ENCODE measurements around the gene STK10.

DNA sequence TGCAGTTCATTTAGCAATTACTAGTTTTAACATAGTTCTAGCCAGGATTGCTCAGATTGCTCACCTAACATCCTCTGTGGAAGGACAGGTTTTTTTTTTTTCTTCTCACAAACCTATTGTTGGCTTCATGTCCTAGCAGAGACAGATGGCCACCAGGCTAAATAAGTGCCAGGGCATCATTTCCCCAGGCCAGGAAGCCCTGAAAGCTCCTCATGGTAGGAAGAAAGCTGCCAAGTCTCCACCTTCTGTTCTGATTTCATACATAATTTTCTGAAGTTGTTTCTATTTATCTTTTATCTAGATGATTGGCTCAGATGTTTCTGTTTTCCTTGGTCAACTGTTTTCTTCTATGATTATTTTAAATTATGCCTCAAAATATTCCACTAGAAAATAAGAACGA lies 37.0 kb upstream of the STK10 start:
- TF ChIP-seq, protein P1, sequence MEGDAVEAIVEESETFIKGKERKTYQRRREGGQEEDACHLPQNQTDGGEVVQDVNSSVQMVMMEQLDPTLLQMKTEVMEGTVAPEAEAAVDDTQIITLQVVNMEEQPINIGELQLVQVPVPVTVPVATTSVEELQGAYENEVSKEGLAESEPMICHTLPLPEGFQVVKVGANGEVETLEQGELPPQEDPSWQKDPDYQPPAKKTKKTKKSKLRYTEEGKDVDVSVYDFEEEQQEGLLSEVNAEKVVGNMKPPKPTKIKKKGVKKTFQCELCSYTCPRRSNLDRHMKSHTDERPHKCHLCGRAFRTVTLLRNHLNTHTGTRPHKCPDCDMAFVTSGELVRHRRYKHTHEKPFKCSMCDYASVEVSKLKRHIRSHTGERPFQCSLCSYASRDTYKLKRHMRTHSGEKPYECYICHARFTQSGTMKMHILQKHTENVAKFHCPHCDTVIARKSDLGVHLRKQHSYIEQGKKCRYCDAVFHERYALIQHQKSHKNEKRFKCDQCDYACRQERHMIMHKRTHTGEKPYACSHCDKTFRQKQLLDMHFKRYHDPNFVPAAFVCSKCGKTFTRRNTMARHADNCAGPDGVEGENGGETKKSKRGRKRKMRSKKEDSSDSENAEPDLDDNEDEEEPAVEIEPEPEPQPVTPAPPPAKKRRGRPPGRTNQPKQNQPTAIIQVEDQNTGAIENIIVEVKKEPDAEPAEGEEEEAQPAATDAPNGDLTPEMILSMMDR (IDR thresholded peaks at IDR 0.05 in 2 of 3, conservative IDR thresholded peaks at IDR 0.05 in 1 of 3; ENCODE audit: borderline replicate concordance in 1 of 3, insufficient read depth in 1 of 3, low read depth in 2 of 3, low read length in 2 of 3): no peak
- TF ChIP-seq POLR2A (IDR thresholded peaks at IDR 0.05; ENCODE audit: borderline replicate concordance, extremely low read depth, insufficient read depth, insufficient read length): no peak
- TF ChIP-seq, protein P2, sequence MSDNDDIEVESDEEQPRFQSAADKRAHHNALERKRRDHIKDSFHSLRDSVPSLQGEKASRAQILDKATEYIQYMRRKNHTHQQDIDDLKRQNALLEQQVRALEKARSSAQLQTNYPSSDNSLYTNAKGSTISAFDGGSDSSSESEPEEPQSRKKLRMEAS (IDR thresholded peaks at IDR 0.05): no peak
